MM.1S (cell line): ENCODE data around the gene ERCC6.

ENCODE experiments used
- EZH2 ChIP-seq: fragments of 300-600 bp; sonication (generic); optimal IDR thresholded peaks from 2 replicates; pipeline ENCODE3; 2017; ENCODE audit warnings: low read depth, mild to moderate bottlenecking, antibody characterized with exemption, low read length, mixed read lengths
- EZH2phosphoT487 ChIP-seq: fragments of 300-600 bp; sonication (generic); IDR thresholded peaks from 2 replicates; pipeline ENCODE4 v1.6.1; 2018; ENCODE audit warnings: antibody characterized with exemption, low read length
- TF ChIP-seq, protein P1 (sequence below): fragments of 300-600 bp; sonication (generic); IDR thresholded peaks from 2 replicates; pipeline ENCODE4 v1.5.1; 2016; ENCODE audit warnings: antibody characterized with exemption, low read length, mixed read lengths

DNA sequence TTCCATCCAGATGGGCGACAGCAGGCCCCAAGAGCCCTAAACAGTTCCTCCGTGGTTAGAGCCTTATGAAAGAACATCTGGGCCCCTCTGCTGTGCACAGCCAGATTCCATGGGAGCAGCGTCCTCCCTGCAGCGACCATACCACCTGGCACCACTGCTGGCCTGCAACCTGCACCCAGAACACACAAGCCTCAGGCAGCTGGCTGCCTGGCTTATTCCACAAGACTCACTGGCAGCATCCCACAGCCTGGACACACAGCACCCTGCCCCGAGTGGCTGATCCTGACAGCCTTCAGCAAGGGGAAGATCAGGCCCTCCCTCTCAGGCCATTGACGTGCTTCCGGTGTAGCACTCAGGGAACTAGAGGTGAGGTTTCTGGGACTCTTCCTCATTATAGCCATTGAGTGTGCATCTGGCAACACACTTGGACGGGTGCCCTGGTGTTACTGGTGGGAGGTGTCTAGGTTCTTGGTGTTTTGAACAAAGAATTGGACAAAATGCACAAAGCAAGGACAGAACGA lies 33.7 kb upstream of the ERCC6 start:
- TF ChIP-seq, protein P1, sequence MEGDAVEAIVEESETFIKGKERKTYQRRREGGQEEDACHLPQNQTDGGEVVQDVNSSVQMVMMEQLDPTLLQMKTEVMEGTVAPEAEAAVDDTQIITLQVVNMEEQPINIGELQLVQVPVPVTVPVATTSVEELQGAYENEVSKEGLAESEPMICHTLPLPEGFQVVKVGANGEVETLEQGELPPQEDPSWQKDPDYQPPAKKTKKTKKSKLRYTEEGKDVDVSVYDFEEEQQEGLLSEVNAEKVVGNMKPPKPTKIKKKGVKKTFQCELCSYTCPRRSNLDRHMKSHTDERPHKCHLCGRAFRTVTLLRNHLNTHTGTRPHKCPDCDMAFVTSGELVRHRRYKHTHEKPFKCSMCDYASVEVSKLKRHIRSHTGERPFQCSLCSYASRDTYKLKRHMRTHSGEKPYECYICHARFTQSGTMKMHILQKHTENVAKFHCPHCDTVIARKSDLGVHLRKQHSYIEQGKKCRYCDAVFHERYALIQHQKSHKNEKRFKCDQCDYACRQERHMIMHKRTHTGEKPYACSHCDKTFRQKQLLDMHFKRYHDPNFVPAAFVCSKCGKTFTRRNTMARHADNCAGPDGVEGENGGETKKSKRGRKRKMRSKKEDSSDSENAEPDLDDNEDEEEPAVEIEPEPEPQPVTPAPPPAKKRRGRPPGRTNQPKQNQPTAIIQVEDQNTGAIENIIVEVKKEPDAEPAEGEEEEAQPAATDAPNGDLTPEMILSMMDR: no peak
- TF ChIP-seq EZH2 (no peak), EZH2phosphoT487 (no peak)
